Neural crest cell (in vitro differentiated cells): ENCODE results near the gene TRMT1L. TPM values are rescaled to one million over a fixed set of nuclear protein-coding genes. Genes with fewer than 3 reads are reported as not detected.
A peak's percentile ranks its signal among the peaks of the same experiment; 100 is the strongest.

Source experiments
- DNase-seq: peaks from one replicate; pipeline ENCODE4 v3.0.0; 2021; ENCODE audit warnings: low read depth, mixed read lengths, low spot score
- H3K27ac Mint-ChIP-seq: one replicate; pipeline ENCODE4 v1.8.0; 2021; ENCODE audit warnings: mild to moderate bottlenecking, mixed read lengths; ENCODE audit not compliant: unreplicated experiment
- H3K27me3 Mint-ChIP-seq: 2 replicates; pipeline ENCODE4 v1.8.0; 2021; ENCODE audit warnings: low read depth, mild to moderate bottlenecking, mixed read lengths
- H3K36me3 Mint-ChIP-seq: 2 replicates; pipeline ENCODE4 v1.8.0; 2021; ENCODE audit warnings: low read depth, mild to moderate bottlenecking, mixed read lengths
- H3K4me1 Mint-ChIP-seq: 2 replicates; pipeline ENCODE4 v1.8.0; 2021; ENCODE audit warnings: mixed read lengths
- H3K4me3 Mint-ChIP-seq: one replicate; pipeline ENCODE4 v1.8.0; 2021; ENCODE audit warnings: mild to moderate bottlenecking, mixed read lengths
- H3K9me3 Mint-ChIP-seq: 2 replicates; pipeline ENCODE4 v1.8.0; 2021; ENCODE audit warnings: mixed read lengths
- CTCF ChIP-seq: fragments of 200-600 bp; sonication (generic); conservative IDR thresholded peaks from 2 replicates; pipeline ENCODE4 v1.5.0; 2021; ENCODE audit warnings: antibody characterized with exemption, mild to moderate bottlenecking
- total RNA-seq: library from RNA; stranded (reverse); gene quantifications from 2 replicates; pipeline ENCODE4 v1.2.1, GENCODE V29; 2021

The TRMT1L gene
- total RNA-seq, 1 donor from 2014 or later = 19.7 TPM

- Mint-ChIP-seq H3K27ac (peak overlapping the region; percentile 35), H3K27me3 (no peaks in the 10 kb centered on the region), H3K4me1 (no peaks in the 10 kb centered on the region), H3K36me3 (peaks cover 36% of the 10 kb centered on the region), H3K9me3 (peaks cover 9% of the 10 kb centered on the region), H3K4me3 (no peak overlapping the region)
- no peak for DNase-seq
- no peak for TF ChIP-seq CTCF
Measured at GRCh38 chr1:185069202-185069772, 87.5 kb downstream of the TRMT1L start.

GRCh38 chr1:185068341-185068740, 88.4 kb downstream of the TRMT1L start:
- peaks cover 45% of the 10 kb centered on the region for H3K36me3 Mint-ChIP-seq
- H3K27ac Mint-ChIP-seq = no peak overlapping the region
- no peak for TF ChIP-seq CTCF
- no peaks in the 10 kb centered on the region for H3K4me1 Mint-ChIP-seq
- H3K9me3 Mint-ChIP-seq = peaks cover 14% of the 10 kb centered on the region
- H3K4me3 Mint-ChIP-seq = no peak overlapping the region
- DNase-seq = no peak
- H3K27me3 Mint-ChIP-seq = no peaks in the 10 kb centered on the region

Other genes with a start within 250 kb of the TRMT1L start
- 0.63 and 0.82 TPM in 2 replicates for gene NIBAN1, start 182.4 kb downstream of the TRMT1L start, total RNA-seq
- 44.0 and 47.1 TPM in 2 replicates for gene RNF2, start 111.4 kb downstream of the TRMT1L start, total RNA-seq
- gene SWT1, start 214 bp upstream of the TRMT1L start, total RNA-seq = 4.5 and 5.8 TPM in 2 replicates
- 125 and 126 TPM in 2 replicates for gene IVNS1ABP, start 160.3 kb upstream of the TRMT1L start, total RNA-seq